Upper lobe of left lung (tissue), 6 donors: ENCODE results near the gene LRRC61. TPM values are rescaled to one million over a fixed set of nuclear protein-coding genes. Genes with fewer than 3 reads are reported as not detected.

Experiments
- ATAC-seq, 2 donors: fragments of 200-7000 bp; cut with Tn5 transposase; one replicate each; pipeline ENCODE4 v1.9.1; 2022; ENCODE audit warnings: mild to moderate bottlenecking in 2 of 2, moderate library complexity in 2 of 2; ENCODE audit not compliant: low FRiP score in 2 of 2
- DNase-seq, 2 donors: peaks; one replicate each; pipeline ENCODE4 v3.0.0-alpha.2; 2019 to 2020
- H3K27ac ChIP-seq, 4 donors: fragments of 200-600 bp; sonication (generic); one replicate each; pipeline ENCODE4 v1.5.1; 2016 to 2019
- H3K27me3 ChIP-seq, 4 donors: fragments of 200-600 bp; sonication (generic); one replicate each; pipeline ENCODE4 v1.5.1; 2017 to 2019
- H3K36me3 ChIP-seq, 4 donors: fragments of 200-600 bp; sonication (generic); one replicate each; pipeline ENCODE4 v1.5.1; 2016 to 2019
- H3K4me1 ChIP-seq, 4 donors: fragments of 200-600 bp; sonication (generic); one replicate each; pipeline ENCODE4 v1.5.1; 2018 to 2019
- H3K4me3 ChIP-seq, 4 donors: fragments of 200-600 bp; sonication (generic); one replicate each; pipeline ENCODE4 v1.5.1; 2017 to 2019; ENCODE audit warnings: mild to moderate bottlenecking in 2 of 4, moderate library complexity in 1 of 4
- H3K9me3 ChIP-seq, 4 donors: fragments of 200-600 bp; sonication (generic); one replicate each; pipeline ENCODE4 v1.5.1; 2018 to 2019
- CTCF ChIP-seq, 6 experiments: fragments of 450-650 bp in 4 of 6; fragments of 200-600 bp in 2 of 6; sonication (generic) in 2 of 6; IDR thresholded peaks; one replicate each; pipeline ENCODE4 v1.5.1; 2016 to 2019; ENCODE audit warnings: antibody characterized with exemption in 6 of 6
- EP300 ChIP-seq, 4 donors: sonication (generic); formaldehyde crosslinking; IDR thresholded peaks; one replicate each; pipeline ENCODE4 v1.5.1; 2017; ENCODE audit warnings: antibody characterized with exemption in 4 of 4, control low read depth in 2 of 4
- POLR2A ChIP-seq, 4 donors: fragments of 450-650 bp; IDR thresholded peaks; one replicate each; pipeline ENCODE4 v1.5.1; 2016 to 2017; ENCODE audit warnings: antibody characterized with exemption in 4 of 4, mild to moderate bottlenecking in 2 of 4
- POLR2AphosphoS5 ChIP-seq, 2 donors: sonication (generic); formaldehyde crosslinking; IDR thresholded peaks; one replicate each; pipeline ENCODE4 v1.5.1; 2017; ENCODE audit warnings: antibody characterized with exemption in 2 of 2
- WGBS, 2 donors: methylation state at CpG; one replicate each; pipeline ENCODE4 v1.1.5; 2017 to 2018; 5-methylcytosine and 5-hydroxymethylcytosine counted together
- total RNA-seq, 6 donors: library from RNA; depleted of rRNA in 4 of 6; stranded (reverse); fragments of >200 nt in 4 of 6; gene quantifications; one replicate each; pipeline versions ENCODE4 v1.1.0 to v1.2.1, GENCODE V29; 2016 to 2021
- donor health status: DM: no; HTN: no; CAD: no; lungs with moderate emphysema.
- donor health status: DM: no; HTN: yes; CAD: no; lungs with severe emphysema.

The LRRC61 gene
- total RNA-seq, 6 donors from 2014 or later = 15.4 to 31.4 (median 19.2) TPM

GRCh38 chr7:150324373-150324961 is 1.3 kb downstream of the LRRC61 start:
- Histone ChIP-seq H3K4me3 (peak overlapping the region in 3 of 4 donors; percentile 47 to 77 (median 76)), H3K27me3 (no peaks in the 10 kb centered on the region), H3K36me3 (peaks cover 0 to 13% (median 2%) of the 10 kb centered on the region in 4 donors), H3K9me3 (no peaks in the 10 kb centered on the region), H3K4me1 (peaks cover 20 to 43% (median 37%) of the 10 kb centered on the region in 4 donors), H3K27ac (peak overlapping the region; percentile 89 to 95 (median 91))
- WGBS, 2 donors = 60 to 61% methylated on average over 12 of the region's 12 CpGs
- ATAC-seq (peak; percentile 44 to 45), DNase-seq (peak in 1 of 2 donors; percentile 47)
- TF ChIP-seq CTCF (IDR thresholded peaks at IDR 0.05) (no peak), POLR2AphosphoS5 (IDR thresholded peaks at IDR 0.05) (no peak), EP300 (IDR thresholded peaks at IDR 0.05) (no peak), POLR2A (IDR thresholded peaks at IDR 0.05) (no peak)

GRCh38 chr7:150325110-150325611 is 2.0 kb downstream of the LRRC61 start:
- Histone ChIP-seq H3K27me3 (no peaks in the 10 kb centered on the region), H3K4me1 (peaks cover 20 to 43% (median 37%) of the 10 kb centered on the region in 4 donors), H3K4me3 (no peak overlapping the region), H3K9me3 (no peaks in the 10 kb centered on the region), H3K27ac (peak overlapping the region; percentile 89 to 95 (median 91)), H3K36me3 (peaks cover 0 to 18% (median 6%) of the 10 kb centered on the region in 4 donors)
- ATAC-seq = peak; percentile 42 to 56
- DNase-seq = peak; percentile 75 to 80
- 56 to 77% methylated on average over 10 of the region's 10 CpGs for WGBS, 2 donors
- TF ChIP-seq CTCF (IDR thresholded peaks at IDR 0.05) (no peak), EP300 (IDR thresholded peaks at IDR 0.05) (no peak), POLR2A (IDR thresholded peaks at IDR 0.05) (peak in 1 of 4 donors; percentile 25), POLR2AphosphoS5 (IDR thresholded peaks at IDR 0.05) (peak; percentile 58 to 68)

- 78 to 84% methylated on average over 5 to 6 of the region's 6 CpGs for whole genome bisulfite sequencing, 2 donors
- no peak for ATAC-seq
- peak overlapping the region in 1 of 4 donors; percentile 90 for H3K27ac ChIP-seq
Observed at GRCh38 chr7:150325901-150326300, 2.7 kb downstream of the LRRC61 start.

GRCh38 chr7:150326657-150327268 is 3.6 kb downstream of the LRRC61 start:
- Histone ChIP-seq H3K27me3 (no peaks in the 10 kb centered on the region), H3K27ac (no peak overlapping the region), H3K4me1 (peaks cover 20 to 35% (median 28%) of the 10 kb centered on the region in 4 donors), H3K9me3 (no peaks in the 10 kb centered on the region), H3K4me3 (no peak overlapping the region), H3K36me3 (peaks cover 0 to 24% (median 9%) of the 10 kb centered on the region in 4 donors)
- DNase-seq = no peak
- TF ChIP-seq POLR2AphosphoS5 (IDR thresholded peaks at IDR 0.05) (no peak), EP300 (IDR thresholded peaks at IDR 0.05) (no peak), POLR2A (IDR thresholded peaks at IDR 0.05) (no peak), CTCF (IDR thresholded peaks at IDR 0.05) (no peak)
- no peak for ATAC-seq
- 86 to 93% methylated on average over 4 of the region's 4 CpGs for WGBS, 2 donors

More at GRCh38 chr7:150325901-150326300, 2.7 kb downstream of the LRRC61 start:
- TF ChIP-seq EP300 (IDR thresholded peaks at IDR 0.05) (no peak), POLR2A (IDR thresholded peaks at IDR 0.05) (no peak), CTCF (IDR thresholded peaks at IDR 0.05) (no peak), POLR2AphosphoS5 (IDR thresholded peaks at IDR 0.05) (no peak)
- Histone ChIP-seq H3K9me3 (no peaks in the 10 kb centered on the region), H3K36me3 (peaks cover 0 to 24% (median 9%) of the 10 kb centered on the region in 4 donors), H3K4me1 (peaks cover 20 to 43% (median 34%) of the 10 kb centered on the region in 4 donors), H3K27me3 (no peaks in the 10 kb centered on the region), H3K4me3 (no peak overlapping the region)
- DNase-seq = no peak
